G401 (cell line): ENCODE results near the gene ZCCHC7. TPM values are rescaled to one million over a fixed set of nuclear protein-coding genes. Genes with fewer than 3 reads are reported as not detected.
"Not testable (repeated sequence)": the region's sequence is repeated elsewhere in the genome, so short reads cannot be mapped to it uniquely, and the experiment has no call there.

ENCODE experiments used
- DNase-seq: peaks from one replicate; pipeline ENCODE4 v3.0.0-alpha.2; 2015; ENCODE audit warnings: low spot score
- in situ Hi-C: cut with HindIII; loops from 2 replicates; pipeline ENCODE4 v1.10.0; 2016; ENCODE audit warnings: low sequenced_read_pairs, mixed read lengths
- total RNA-seq: library from RNA; depleted of rRNA; stranded (reverse); fragments of >200 nt; shearing (Covaris generic); gene quantifications from 2 replicates; pipeline ENCODE4 v1.2.3, GENCODE V29; 2014; rRNA removed

Gene ZCCHC7
- total RNA-seq = 14.1 and 20.5 TPM in 2 replicates

- in situ Hi-C loops = no loop called here
- DNase-seq = peak; percentile 96
Measured at GRCh38 chr9:37119907-37120842, at the start of gene ZCCHC7. ZCCHC7 (plus strand) TSS chr9:37120574.

GRCh38 chr9:37074790-37075189 is 45.6 kb upstream of the ZCCHC7 start:
- DNase-seq, in situ Hi-C loops: not testable (repeated sequence)

GRCh38 chr9:37079370-37080164 is 40.8 kb upstream of the ZCCHC7 start:
- DNase-seq = peak; percentile 94
- in situ Hi-C loops = no loop called here

GRCh38 chr9:37080165-37080628 is 40.2 kb upstream of the ZCCHC7 start:
- peak; percentile 40 for DNase-seq
- in situ Hi-C loops = not testable (repeated sequence)

- in situ Hi-C loops, DNase-seq: not testable (repeated sequence)
Measured at GRCh38 chr9:37081507-37081906, 38.9 kb upstream of the ZCCHC7 start.

- DNase-seq = no peak
- in situ Hi-C loops = no loop called here
Measured at GRCh38 chr9:37082214-37082765, 38.1 kb upstream of the ZCCHC7 start.

GRCh38 chr9:37083654-37084053 is 36.7 kb upstream of the ZCCHC7 start:
- DNase-seq = no peak
- in situ Hi-C loops = no loop called here

GRCh38 chr9:37085233-37085632 is 35.1 kb upstream of the ZCCHC7 start:
- no peak for DNase-seq
- in situ Hi-C loops = no loop called here

- DNase-seq, in situ Hi-C loops: not testable (repeated sequence)
Measured at GRCh38 chr9:37092714-37093295, 27.6 kb upstream of the ZCCHC7 start.

GRCh38 chr9:37094751-37095150 is 25.6 kb upstream of the ZCCHC7 start:
- in situ Hi-C loops = no loop called here
- no peak for DNase-seq

GRCh38 chr9:37096628-37097027 is 23.7 kb upstream of the ZCCHC7 start:
- no peak for DNase-seq
- in situ Hi-C loops = no loop called here

GRCh38 chr9:37097294-37097693 is 23.1 kb upstream of the ZCCHC7 start:
- in situ Hi-C loops = no loop called here
- no peak for DNase-seq

- in situ Hi-C loops = no loop called here
Measured at GRCh38 chr9:37100327-37100726, 20.0 kb upstream of the ZCCHC7 start.

GRCh38 chr9:37100741-37101140 is 19.6 kb upstream of the ZCCHC7 start:
- in situ Hi-C loops = no loop called here
- no peak for DNase-seq

More at GRCh38 chr9:37100327-37100726, 20.0 kb upstream of the ZCCHC7 start:
- no peak for DNase-seq

GRCh38 chr9:37102486-37102885 is 17.9 kb upstream of the ZCCHC7 start:
- in situ Hi-C loops = no loop called here

GRCh38 chr9:37104183-37104889 is 16.0 kb upstream of the ZCCHC7 start:
- no peak for DNase-seq
- in situ Hi-C loops = no loop called here

More at GRCh38 chr9:37102486-37102885, 17.9 kb upstream of the ZCCHC7 start:
- no peak for DNase-seq

- in situ Hi-C loops = no loop called here
- no peak for DNase-seq
Measured at GRCh38 chr9:37105234-37105633, 15.1 kb upstream of the ZCCHC7 start.

GRCh38 chr9:37107701-37108100 is 12.7 kb upstream of the ZCCHC7 start:
- no peak for DNase-seq
- in situ Hi-C loops = no loop called here

GRCh38 chr9:37114442-37114841 is 5.9 kb upstream of the ZCCHC7 start:
- in situ Hi-C loops, DNase-seq: not testable (repeated sequence)
